ENCODE results near the gene ARFGEF3. TPM values are rescaled to one million over a fixed set of nuclear protein-coding genes. Genes with fewer than 3 reads are reported as not detected.
"Not testable (repeated sequence)": the region's sequence is repeated elsewhere in the genome, so short reads cannot be mapped to it uniquely, and the experiment has no call there.

The ARFGEF3 gene
- total RNA-seq, 1 donor from 2014 or later, result 3.8 TPM

DNA sequence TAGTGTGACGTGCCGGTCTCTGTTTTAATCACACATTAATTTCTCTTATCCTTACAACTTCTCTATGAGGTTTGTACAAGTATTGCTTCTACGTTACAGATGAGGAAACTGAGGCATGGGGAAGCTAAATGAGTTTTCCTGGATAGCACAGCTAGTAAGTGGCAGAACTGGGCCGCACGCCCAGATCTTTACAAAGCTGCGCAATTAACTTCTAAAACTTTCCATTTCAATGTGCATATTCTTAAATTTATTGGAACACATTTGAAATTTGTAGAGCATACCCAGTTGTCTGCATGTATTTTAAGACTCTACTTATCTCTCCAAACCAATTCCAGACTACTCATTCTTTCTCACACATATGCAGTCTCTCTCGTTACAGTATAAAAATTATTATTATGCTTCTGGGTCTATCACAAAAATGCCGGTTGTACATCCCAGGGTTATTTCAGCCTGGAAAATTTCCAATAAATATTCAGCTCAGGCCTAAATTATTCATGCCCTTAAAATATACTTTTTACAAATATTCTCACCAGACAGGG lies 44.3 kb upstream of the ARFGEF3 start:
- TF ChIP-seq CTCF (IDR thresholded peaks at IDR 0.05) (no peak), EZH2 (IDR thresholded peaks at IDR 0.05) (no peak), EZH2phosphoT487 (IDR thresholded peaks at IDR 0.05) (no peak)
- Histone ChIP-seq H3K9ac (no peak overlapping the region), H3K4me3 (no peak overlapping the region), H3F3A (ENCODE audit: low read depth) (no peaks in the 10 kb centered on the region), H3K4me2 (no peak overlapping the region), H3K9me3 (ENCODE audit: low read depth) (no peaks in the 10 kb centered on the region), H2AFZ (replicated peaks) (no peak overlapping the region), H3K79me2 (ENCODE audit: low read depth) (no peaks in the 10 kb centered on the region), H3K27ac (no peak overlapping the region), H4K20me1 (ENCODE audit: low read depth) (no peaks in the 10 kb centered on the region), H3K36me3 (no peaks in the 10 kb centered on the region), H3K4me1 (no peaks in the 10 kb centered on the region), H3K27me3 (no peaks in the 10 kb centered on the region)
- Mint-ChIP-seq H3K27ac (no peak overlapping the region), H3K4me3 (no peak overlapping the region), H3K36me3 (no peaks in the 10 kb centered on the region), H3K4me1 (peaks cover 6% of the 10 kb centered on the region), H3K27me3 (ENCODE audit: insufficient read depth, low read depth) (no peaks in the 10 kb centered on the region), H3K9me3 (no peaks in the 10 kb centered on the region)
- DNase-seq (ENCODE audit: low spot score), result no peak

GRCh38 chr6:138119229-138119628 lies 42.5 kb upstream of the ARFGEF3 start:
- not testable (repeated sequence) for DNase-seq (ENCODE audit: low spot score); H3K4me3 ChIP-seq; H3K9ac ChIP-seq; H3K36me3 ChIP-seq; H2AFZ ChIP-seq (replicated peaks); H3K9me3 Mint-ChIP-seq; H3K27ac Mint-ChIP-seq; H4K20me1 ChIP-seq (ENCODE audit: low read depth); H3K27me3 ChIP-seq; H3K4me1 Mint-ChIP-seq; H3K4me3 Mint-ChIP-seq; H3K9me3 ChIP-seq (ENCODE audit: low read depth); H3K4me1 ChIP-seq; H3K79me2 ChIP-seq (ENCODE audit: low read depth); H3K4me2 ChIP-seq; H3K36me3 Mint-ChIP-seq; H3K27me3 Mint-ChIP-seq (ENCODE audit: insufficient read depth, low read depth); H3K27ac ChIP-seq; H3F3A ChIP-seq (ENCODE audit: low read depth)

DNA sequence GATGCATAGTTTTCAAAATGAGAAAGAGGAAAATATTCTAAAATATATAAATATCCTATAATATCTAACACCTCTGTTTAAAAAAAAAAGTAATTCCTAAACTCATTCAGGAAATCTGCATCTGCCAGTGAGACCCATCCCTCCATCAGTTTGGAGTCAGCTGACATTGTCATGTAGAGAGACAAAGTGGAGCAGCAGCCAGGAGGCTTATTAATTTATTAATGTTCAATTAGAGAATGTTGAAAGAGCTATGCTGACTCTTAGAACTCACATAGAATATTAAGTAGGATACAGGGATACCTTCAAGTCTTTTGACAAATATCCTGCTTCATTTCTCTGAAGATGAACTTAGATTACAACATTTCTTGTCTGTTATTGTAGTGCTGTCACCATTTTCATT lies 41.8 kb upstream of the ARFGEF3 start:
- H3K79me2 ChIP-seq (ENCODE audit: low read depth), result no peaks in the 10 kb centered on the region
- no peaks in the 10 kb centered on the region for H3K9me3 ChIP-seq (ENCODE audit: low read depth)
- no peaks in the 10 kb centered on the region for H3K27me3 Mint-ChIP-seq (ENCODE audit: insufficient read depth, low read depth)
- H3F3A ChIP-seq (ENCODE audit: low read depth), result no peaks in the 10 kb centered on the region
- no peaks in the 10 kb centered on the region for H4K20me1 ChIP-seq (ENCODE audit: low read depth)
- no peak overlapping the region for H3K4me3 ChIP-seq
- H3K36me3 ChIP-seq, result no peaks in the 10 kb centered on the region
- no peaks in the 10 kb centered on the region for H3K4me1 ChIP-seq
- no peak overlapping the region for H3K27ac Mint-ChIP-seq
- H3K9me3 Mint-ChIP-seq, result no peaks in the 10 kb centered on the region
- no peak for TF ChIP-seq CTCF (IDR thresholded peaks at IDR 0.05)
- TF ChIP-seq EZH2 (IDR thresholded peaks at IDR 0.05), result no peak
- TF ChIP-seq EZH2phosphoT487 (IDR thresholded peaks at IDR 0.05), result no peak
- DNase-seq (ENCODE audit: low spot score), result no peak
- no peak overlapping the region for H3K4me3 Mint-ChIP-seq
- H3K27ac ChIP-seq, result no peak overlapping the region
- H3K4me1 Mint-ChIP-seq, result peaks cover 6% of the 10 kb centered on the region
- no peaks in the 10 kb centered on the region for H3K27me3 ChIP-seq
- H3K9ac ChIP-seq, result no peak overlapping the region
- H3K4me2 ChIP-seq, result no peak overlapping the region
- no peak overlapping the region for H2AFZ ChIP-seq (replicated peaks)
- no peaks in the 10 kb centered on the region for H3K36me3 Mint-ChIP-seq

DNA sequence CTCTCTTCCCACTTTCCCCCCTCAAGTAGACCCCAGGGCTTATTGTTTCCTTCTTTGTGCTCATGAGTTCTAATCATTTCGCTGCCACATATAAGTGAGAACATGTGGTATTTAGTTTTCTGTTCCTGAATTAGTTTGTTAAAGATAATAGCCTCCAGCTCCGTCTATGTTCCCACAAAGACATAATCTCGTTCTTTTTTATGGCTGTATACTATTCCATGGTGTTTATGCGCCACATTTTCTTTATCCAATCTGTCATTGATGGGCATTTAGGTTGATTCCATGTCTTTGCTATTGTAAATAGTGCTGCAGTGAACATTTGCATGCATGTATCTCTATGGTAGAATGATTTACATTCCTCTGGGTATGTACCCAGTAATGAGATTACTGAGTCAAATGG lies 37.6 kb upstream of the ARFGEF3 start:
- H3K4me1 Mint-ChIP-seq, result no peaks in the 10 kb centered on the region
- H4K20me1 ChIP-seq (ENCODE audit: low read depth), result no peaks in the 10 kb centered on the region
- peaks cover 2% of the 10 kb centered on the region for H3K27me3 Mint-ChIP-seq (ENCODE audit: insufficient read depth, low read depth)
- H3K4me3 ChIP-seq, result no peak overlapping the region
- H3K4me1 ChIP-seq, result no peaks in the 10 kb centered on the region
- H3K36me3 Mint-ChIP-seq, result no peaks in the 10 kb centered on the region
- no peak overlapping the region for H2AFZ ChIP-seq (replicated peaks)
- H3F3A ChIP-seq (ENCODE audit: low read depth), result no peaks in the 10 kb centered on the region
- no peak overlapping the region for H3K27ac ChIP-seq
- no peak overlapping the region for H3K4me2 ChIP-seq
- DNase-seq (ENCODE audit: low spot score), result no peak
- no peaks in the 10 kb centered on the region for H3K9me3 ChIP-seq (ENCODE audit: low read depth)
- TF ChIP-seq EZH2phosphoT487 (IDR thresholded peaks at IDR 0.05), result no peak
- TF ChIP-seq CTCF (IDR thresholded peaks at IDR 0.05), result no peak
- TF ChIP-seq EZH2 (IDR thresholded peaks at IDR 0.05), result no peak
- H3K36me3 ChIP-seq, result no peaks in the 10 kb centered on the region
- no peaks in the 10 kb centered on the region for H3K79me2 ChIP-seq (ENCODE audit: low read depth)
- H3K9ac ChIP-seq, result no peak overlapping the region
- H3K4me3 Mint-ChIP-seq, result no peak overlapping the region
- H3K27me3 ChIP-seq, result no peaks in the 10 kb centered on the region
- no peak overlapping the region for H3K27ac Mint-ChIP-seq
- H3K9me3 Mint-ChIP-seq, result peaks cover 2% of the 10 kb centered on the region
